HG03066 (cell line): ENCODE results near the gene CPVL.

Experiments
- ATAC-seq: cut with Tn5 transposase; IDR thresholded peaks from one replicate; pipeline ENCODE4 v1.9.1; 2021; ENCODE audit warnings: low read depth; ENCODE audit not compliant: unreplicated experiment

CPVL gene

DNA sequence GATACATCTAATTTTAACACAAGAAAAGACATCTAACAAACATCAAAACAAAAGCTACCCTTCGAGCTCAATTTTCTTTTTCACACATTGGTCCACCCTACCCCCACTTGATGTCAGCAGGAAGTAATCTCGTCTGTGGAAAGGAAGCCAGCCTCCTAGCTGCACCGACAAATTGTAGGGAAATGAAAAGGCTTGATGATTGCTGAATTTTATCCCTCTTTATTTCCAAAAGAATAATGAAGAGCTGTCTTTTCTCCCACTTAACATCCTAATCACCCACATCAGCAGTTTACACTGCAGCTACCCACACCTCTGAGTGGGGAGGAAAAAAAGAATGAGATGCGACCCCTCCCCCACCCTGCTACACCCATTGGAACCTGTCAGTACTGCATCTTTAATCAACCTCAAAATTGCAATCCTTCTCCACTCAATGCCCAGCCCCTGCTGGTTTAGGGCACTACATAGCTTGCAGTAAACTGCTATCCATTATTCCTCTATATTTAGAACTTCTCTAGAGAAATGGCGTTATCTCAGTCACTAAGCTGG is 10.6 kb upstream of the CPVL start:
- ATAC-seq = no peak

DNA sequence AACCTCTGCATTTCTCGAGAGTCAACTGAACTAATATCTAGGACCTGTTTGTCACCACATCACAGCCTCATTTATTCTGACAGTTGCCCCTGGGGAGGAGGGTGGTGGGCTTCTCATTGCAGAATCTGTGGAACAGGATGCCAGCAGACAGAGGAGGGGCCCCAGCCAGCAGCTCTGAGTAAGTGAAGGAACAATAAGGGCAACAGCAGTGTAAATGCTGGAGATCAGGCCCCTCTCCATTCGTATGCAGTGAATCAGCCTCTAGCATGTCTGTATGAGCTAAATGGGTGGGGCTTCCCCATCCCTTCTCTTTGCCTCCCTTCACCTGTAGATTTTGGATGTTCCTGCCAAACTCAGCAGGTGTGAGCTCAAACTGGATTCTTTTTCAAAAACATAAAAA is 7.7 kb upstream of the CPVL start:
- ATAC-seq = no peak

DNA sequence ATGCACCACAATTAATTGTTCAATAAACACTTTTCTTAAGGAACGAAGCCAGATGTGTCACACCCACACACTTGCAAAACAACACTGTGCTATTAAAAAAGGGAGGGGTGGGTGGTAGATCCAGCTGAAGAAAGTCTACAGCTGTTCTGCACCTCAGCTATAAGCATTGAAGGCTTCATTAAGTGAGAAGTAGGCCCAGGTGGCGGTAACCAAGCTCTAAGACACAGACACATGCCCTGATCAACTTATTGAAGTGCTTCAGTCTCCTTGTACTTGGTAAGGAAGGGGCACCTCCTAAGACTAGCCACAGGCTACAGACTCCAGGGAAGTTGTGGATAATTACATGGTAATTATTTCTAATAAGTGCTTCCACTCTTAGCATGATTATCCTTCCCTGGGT is 4.5 kb upstream of the CPVL start:
- no peak for ATAC-seq

GRCh38 chr7:29149036-29149435 is 2.7 kb upstream of the CPVL start:
- no peak for ATAC-seq

DNA sequence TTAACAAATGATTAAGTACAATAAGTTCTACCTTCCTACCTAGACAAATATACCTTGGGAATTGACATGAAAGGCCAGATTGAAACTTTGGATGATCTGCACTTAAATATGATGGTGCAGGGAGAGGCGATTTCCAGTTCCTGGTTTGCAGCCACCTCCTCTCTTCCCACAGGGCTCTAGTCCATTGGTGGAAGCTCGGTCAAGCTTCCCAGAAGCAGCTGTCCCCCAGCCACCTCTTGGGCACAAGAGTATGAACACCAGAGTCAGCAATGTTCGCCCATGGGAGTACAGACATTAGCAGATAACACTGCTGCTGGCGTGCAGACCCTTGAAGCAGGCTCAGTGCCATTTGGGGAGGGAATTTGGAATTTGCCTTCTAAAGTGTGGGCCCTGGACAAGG is 1.5 kb upstream of the CPVL start:
- no peak for ATAC-seq

DNA sequence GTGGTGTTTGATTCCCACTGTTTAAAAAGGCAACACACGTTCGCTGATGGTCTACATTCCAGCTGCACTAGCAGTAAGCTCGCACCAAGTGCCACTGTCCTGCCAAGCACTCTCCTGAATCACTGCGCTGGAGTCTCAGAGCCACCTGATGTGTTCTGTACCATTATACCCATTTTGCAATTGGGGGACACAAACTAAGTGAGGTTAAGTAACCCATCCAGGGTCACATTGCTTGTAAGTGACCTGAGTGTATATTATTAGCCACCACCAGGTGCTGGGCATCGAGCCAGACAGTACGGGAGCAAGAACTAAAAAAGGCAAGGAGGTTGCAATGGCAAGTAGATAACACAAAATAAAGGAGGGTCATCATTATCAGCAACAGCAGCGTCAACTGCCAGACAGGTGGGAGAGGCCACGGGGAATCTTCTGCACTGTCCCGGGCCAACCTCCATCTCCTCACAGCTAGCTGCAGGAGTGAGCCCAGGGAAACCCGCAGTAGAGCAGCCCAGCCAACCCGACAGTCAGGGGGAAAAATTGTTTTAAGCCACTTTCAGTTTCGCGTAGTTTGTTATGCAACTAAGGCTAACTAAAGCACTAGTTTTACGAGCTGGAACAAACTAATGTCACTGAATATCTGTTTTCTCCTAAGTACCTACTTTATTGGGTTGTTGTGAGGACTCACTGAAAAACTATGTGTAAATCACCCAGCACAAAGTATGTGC is 712 bp upstream of the CPVL start:
- no peak for ATAC-seq

GRCh38 chr7:29145553-29146056 is 732 bp downstream of the CPVL start:
- ATAC-seq = no peak

- no peak for ATAC-seq
These were observed 2.6 kb downstream of the CPVL start for GRCh38 chr7:29143751-29144150.

- ATAC-seq = no peak
These were observed 4.2 kb downstream of the CPVL start for GRCh38 chr7:29142021-29142727.

GRCh38 chr7:29140873-29141468 is 5.4 kb downstream of the CPVL start:
- no peak for ATAC-seq

GRCh38 chr7:29139796-29140195 is 6.5 kb downstream of the CPVL start:
- no peak for ATAC-seq

GRCh38 chr7:29139191-29139590 is 7.1 kb downstream of the CPVL start:
- no peak for ATAC-seq

DNA sequence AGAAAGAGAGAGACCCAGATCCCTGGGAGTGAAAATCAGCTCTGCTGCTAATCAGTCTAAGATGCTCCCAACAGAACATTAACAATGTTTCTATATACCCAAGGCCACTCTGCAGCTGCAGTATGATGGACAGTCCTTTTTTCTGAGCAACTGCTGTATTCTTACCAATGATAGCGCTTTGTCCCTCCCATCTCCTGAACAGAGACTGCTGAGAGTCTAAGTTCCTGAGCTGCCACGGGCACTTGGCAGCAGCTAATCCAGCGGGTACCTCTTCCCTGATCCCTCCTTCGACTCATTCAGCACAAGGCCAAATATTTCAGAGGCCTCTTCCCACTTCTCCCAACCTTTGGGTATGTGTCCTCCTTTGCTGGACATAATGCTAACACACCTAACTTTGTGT is 7.7 kb downstream of the CPVL start:
- ATAC-seq = no peak

GRCh38 chr7:29135846-29136245 is 10.5 kb downstream of the CPVL start:
- ATAC-seq = no peak

DNA sequence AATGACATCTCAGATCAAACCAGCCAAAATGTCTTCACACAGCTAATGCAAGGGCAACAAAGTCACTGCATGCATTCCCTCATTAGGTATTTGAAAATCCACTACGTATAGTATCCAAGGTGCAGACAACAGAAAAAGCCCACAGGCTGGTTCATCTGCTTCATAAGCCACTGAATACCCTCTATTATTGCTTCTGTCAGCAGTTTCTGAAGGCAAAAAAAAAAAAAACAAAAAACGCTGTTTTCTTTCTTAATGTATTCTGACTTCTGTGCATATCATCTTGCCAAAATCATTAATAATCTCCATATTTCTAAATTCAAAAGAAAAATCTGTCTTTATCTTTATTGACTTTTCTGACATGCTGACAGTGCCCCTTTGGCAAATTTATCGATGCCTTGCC is 13.4 kb downstream of the CPVL start:
- no peak for ATAC-seq

- ATAC-seq = no peak
These were observed 14.7 kb downstream of the CPVL start for GRCh38 chr7:29131678-29132077.

GRCh38 chr7:29130096-29130495 is 16.2 kb downstream of the CPVL start:
- no peak for ATAC-seq

GRCh38 chr7:29127527-29127926 is 18.8 kb downstream of the CPVL start:
- ATAC-seq = no peak

DNA sequence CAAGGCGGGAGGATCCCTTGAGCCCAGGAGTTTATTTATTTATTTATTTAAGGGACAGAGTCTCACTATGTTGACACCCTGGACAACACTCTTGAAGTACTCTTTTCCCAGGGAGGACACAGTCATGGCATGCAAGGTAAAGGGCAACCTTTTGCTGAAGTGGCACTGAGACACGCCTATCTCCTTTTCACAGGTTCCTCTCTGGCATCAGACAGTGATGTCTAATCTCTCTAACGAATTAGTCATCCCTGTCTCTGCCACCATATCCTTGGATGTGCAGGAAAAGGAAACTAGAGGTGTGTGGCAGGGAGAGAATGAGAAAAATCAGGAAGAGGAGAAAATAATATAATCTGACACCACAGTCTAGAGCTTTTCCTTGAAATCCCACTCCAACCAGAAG is 19.5 kb downstream of the CPVL start:
- no peak for ATAC-seq

DNA sequence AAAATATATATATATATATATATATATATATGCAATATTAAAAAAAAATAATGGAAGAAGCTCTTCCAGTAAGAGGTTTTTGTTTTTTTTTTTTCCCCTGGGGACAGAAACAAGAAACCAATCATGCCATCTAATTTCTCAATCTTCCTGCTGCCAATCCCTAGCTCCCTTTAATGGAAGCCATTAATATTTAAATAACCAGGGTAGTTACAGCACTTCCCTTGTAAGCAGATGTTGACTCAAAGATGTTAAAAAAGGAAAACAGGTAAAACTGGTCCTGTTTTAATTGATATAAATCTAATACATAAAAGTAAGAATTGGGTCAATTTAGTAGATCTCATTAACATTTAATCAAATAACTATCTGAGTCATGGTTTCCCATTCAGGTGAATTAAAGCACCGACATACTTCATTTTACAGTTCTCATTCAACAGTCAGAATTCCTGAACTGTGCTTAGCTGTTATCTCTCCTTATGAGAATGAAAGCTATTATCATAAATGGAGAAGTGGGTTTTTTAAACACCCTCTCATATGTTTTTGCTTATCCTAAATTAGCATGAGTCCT is 22.6 kb downstream of the CPVL start:
- ATAC-seq = no peak

DNA sequence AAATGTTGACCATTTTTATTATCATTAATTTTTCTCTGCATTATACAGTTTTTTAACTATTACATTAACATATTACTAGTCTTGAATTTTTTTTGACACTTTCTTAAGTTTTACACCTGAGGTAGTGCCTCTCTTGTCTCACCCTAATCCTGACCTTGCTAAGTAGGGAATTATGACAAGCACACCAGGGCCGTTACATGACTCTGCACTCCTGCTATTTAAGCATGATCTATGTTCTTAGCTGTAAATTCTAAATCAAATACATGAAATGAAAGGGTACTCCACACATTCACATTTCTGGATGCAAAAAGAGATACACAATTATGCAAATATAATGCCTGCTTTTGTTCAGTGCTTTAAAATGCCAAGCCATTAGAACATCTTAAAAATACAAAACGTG is 23.6 kb downstream of the CPVL start:
- no peak for ATAC-seq
